Sigmoid colon (tissue), 4 donors: ENCODE results near the gene FAM120AOS.

Experiments used
- POLR2A ChIP-seq, 2 donors: fragments of 450-650 bp; IDR thresholded peaks; one replicate each; pipeline ENCODE4 v1.6.1; 2016; ENCODE audit warnings: antibody characterized with exemption in 2 of 2, mild to moderate bottlenecking in 2 of 2, moderate library complexity in 2 of 2
- POLR2AphosphoS5 ChIP-seq, 4 donors: sonication (generic); formaldehyde crosslinking; IDR thresholded peaks; one replicate each; pipeline ENCODE4 v1.6.1; 2017; ENCODE audit warnings: antibody characterized with exemption in 4 of 4
- TF ChIP-seq, protein P1 (sequence below), 4 experiments: fragments of 450-650 bp in 3 of 4; fragments of 200-600 bp in 1 of 4; IDR thresholded peaks; one replicate each; pipeline ENCODE4 v1.5.1; 2016 to 2019; ENCODE audit warnings: antibody characterized with exemption in 4 of 4, mild to moderate bottlenecking in 3 of 4, moderate library complexity in 2 of 4

GRCh38 chr9:93436655-93437407 is 16.6 kb downstream of the FAM120AOS start:
- TF ChIP-seq, protein P1, sequence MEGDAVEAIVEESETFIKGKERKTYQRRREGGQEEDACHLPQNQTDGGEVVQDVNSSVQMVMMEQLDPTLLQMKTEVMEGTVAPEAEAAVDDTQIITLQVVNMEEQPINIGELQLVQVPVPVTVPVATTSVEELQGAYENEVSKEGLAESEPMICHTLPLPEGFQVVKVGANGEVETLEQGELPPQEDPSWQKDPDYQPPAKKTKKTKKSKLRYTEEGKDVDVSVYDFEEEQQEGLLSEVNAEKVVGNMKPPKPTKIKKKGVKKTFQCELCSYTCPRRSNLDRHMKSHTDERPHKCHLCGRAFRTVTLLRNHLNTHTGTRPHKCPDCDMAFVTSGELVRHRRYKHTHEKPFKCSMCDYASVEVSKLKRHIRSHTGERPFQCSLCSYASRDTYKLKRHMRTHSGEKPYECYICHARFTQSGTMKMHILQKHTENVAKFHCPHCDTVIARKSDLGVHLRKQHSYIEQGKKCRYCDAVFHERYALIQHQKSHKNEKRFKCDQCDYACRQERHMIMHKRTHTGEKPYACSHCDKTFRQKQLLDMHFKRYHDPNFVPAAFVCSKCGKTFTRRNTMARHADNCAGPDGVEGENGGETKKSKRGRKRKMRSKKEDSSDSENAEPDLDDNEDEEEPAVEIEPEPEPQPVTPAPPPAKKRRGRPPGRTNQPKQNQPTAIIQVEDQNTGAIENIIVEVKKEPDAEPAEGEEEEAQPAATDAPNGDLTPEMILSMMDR (IDR thresholded peaks at IDR 0.05), result no peak
- TF ChIP-seq POLR2A (IDR thresholded peaks at IDR 0.05) (no peak), POLR2AphosphoS5 (IDR thresholded peaks at IDR 0.05) (no peak)
